GM11168 (cell line): ENCODE results near the gene AAK1.
"Not testable (repeated sequence)": the region's sequence is repeated elsewhere in the genome, so short reads cannot be mapped to it uniquely, and the experiment has no call there.

Experiments used
- in situ Hi-C: fragments of 300-500 bp; cut with MboI; formaldehyde crosslinking; loops from one replicate; pipeline ENCODE4 v1.12.0; 2022; ENCODE audit warnings: low sequenced_read_pairs; ENCODE audit not compliant: unreplicated experiment

AAK1 gene

GRCh38 chr2:69469375-69469774, 174.2 kb downstream of the AAK1 start:
- in situ Hi-C loops, result no loop called here

- in situ Hi-C loops, result no loop called here
These were observed 176.8 kb downstream of the AAK1 start for GRCh38 chr2:69466728-69467127.

GRCh38 chr2:69465513-69466456, 177.8 kb downstream of the AAK1 start:
- in situ Hi-C loops, result no loop called here

- in situ Hi-C loops, result no loop called here
These were observed 179.0 kb downstream of the AAK1 start for GRCh38 chr2:69464575-69464974.

GRCh38 chr2:69462780-69463179, 180.8 kb downstream of the AAK1 start:
- in situ Hi-C loops, result no loop called here

GRCh38 chr2:69461404-69461803, 182.1 kb downstream of the AAK1 start:
- in situ Hi-C loops, result no loop called here

GRCh38 chr2:69459936-69460335, 183.6 kb downstream of the AAK1 start:
- in situ Hi-C loops, result no loop called here

GRCh38 chr2:69456950-69457445, 186.5 kb downstream of the AAK1 start:
- in situ Hi-C loops, result no loop called here

GRCh38 chr2:69456154-69456553, 187.4 kb downstream of the AAK1 start:
- in situ Hi-C loops, result no loop called here

GRCh38 chr2:69454976-69455375, 188.6 kb downstream of the AAK1 start:
- in situ Hi-C loops, result no loop called here

GRCh38 chr2:69453475-69454129, 189.9 kb downstream of the AAK1 start:
- in situ Hi-C loops, result no loop called here

- in situ Hi-C loops, result no loop called here
These were observed 190.9 kb downstream of the AAK1 start for GRCh38 chr2:69452687-69453086.

GRCh38 chr2:69450735-69451416, 192.7 kb downstream of the AAK1 start:
- in situ Hi-C loops, result no loop called here

GRCh38 chr2:69449906-69450305, 193.6 kb downstream of the AAK1 start:
- in situ Hi-C loops, result no loop called here

GRCh38 chr2:69443673-69444072, 199.9 kb downstream of the AAK1 start:
- in situ Hi-C loops, result not testable (repeated sequence)

- in situ Hi-C loops, result not testable (repeated sequence)
These were observed 204.0 kb downstream of the AAK1 start for GRCh38 chr2:69439499-69439898.

GRCh38 chr2:69438580-69438979, 205.0 kb downstream of the AAK1 start:
- in situ Hi-C loops, result no loop called here

- in situ Hi-C loops, result no loop called here
These were observed 205.8 kb downstream of the AAK1 start for GRCh38 chr2:69437751-69438154.

GRCh38 chr2:69436938-69437750, 206.4 kb downstream of the AAK1 start, which contains the start of gene NFU1:
TSS of gene NFU1 (minus strand) at chr2:69437435. CDS start at chr2:69437422, 13 bp downstream.
- in situ Hi-C loops, result no loop called here

- in situ Hi-C loops, result no loop called here
These were observed 207.0 kb downstream of the AAK1 start for GRCh38 chr2:69436596-69436937.
